ENCODE measurements around the gene CCDC187.

- TF ChIP-seq CTCF (IDR thresholded peaks at IDR 0.05), result no peak
- no peak for TF ChIP-seq POLR2A (IDR thresholded peaks at IDR 0.05)
- no peak for TF ChIP-seq POLR2AphosphoS5 (IDR thresholded peaks at IDR 0.05)
- no peak for TF ChIP-seq EP300 (IDR thresholded peaks at IDR 0.05)
Observed at GRCh38 chr9:136322756-136323330, 18.9 kb upstream of the CCDC187 start.
